ENCODE measurements around the gene MRPS6. TPM values are rescaled to one million over a fixed set of nuclear protein-coding genes. Genes with fewer than 3 reads are reported as not detected.

Gene MRPS6
- total and polyA plus RNA-seq, 2 of the 13 experiments (the other 11 are each of a cell fraction or from before 2014, with no cell fraction given) = 14.2 to 26.9 TPM

DNA sequence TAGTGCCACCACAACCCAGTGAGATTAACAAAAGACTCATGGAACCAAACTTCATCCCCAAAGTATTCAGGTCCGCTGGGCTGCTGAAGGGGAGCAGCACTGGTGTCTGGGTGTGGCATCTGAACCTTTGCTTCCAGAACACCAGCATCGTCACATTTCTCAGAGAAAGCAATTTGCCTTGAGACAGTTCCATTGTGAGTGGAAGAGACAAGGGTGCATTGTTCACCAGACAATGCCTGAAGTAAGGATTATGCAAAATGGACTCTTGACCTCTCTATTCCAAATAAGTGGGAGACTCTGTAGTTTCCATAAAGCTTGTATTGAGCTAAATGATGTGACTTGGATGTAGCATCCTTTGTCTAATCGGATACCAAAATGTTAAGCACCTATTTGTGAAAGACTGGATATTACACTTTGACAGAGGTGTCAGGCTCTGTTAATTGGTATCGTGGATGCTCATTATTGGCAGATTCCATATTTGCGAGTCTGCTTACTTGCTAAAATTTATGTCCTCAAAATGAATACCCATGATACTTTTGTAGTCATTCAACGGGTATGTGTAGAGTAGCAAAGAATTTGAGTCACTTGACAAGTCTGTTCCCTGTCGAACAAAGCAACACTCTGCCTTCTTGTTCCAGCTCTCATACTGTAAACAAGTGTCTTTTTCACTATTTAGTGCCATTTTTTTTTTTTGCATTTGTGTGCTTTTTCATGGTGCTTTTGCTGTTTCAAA lies 75.6 kb downstream of the MRPS6 start (continued):
- TF ChIP-seq HDAC6 (IDR thresholded peaks at IDR 0.05; ENCODE audit: low read depth, low read length) (no peak), ZNF136 (CRISPR knock-in tag; IDR thresholded peaks at IDR 0.05; ENCODE audit: low read depth) (no peak), ZFP1 (CRISPR knock-in tag; IDR thresholded peaks at IDR 0.05) (no peak), TMF1 (CRISPR knock-in tag; IDR thresholded peaks at IDR 0.05; ENCODE audit: low read depth) (no peak), FIP1L1 (IDR thresholded peaks at IDR 0.05; ENCODE audit: borderline replicate concordance, insufficient read depth, low read depth, low read length) (no peak), ZNF383 (CRISPR knock-in tag; IDR thresholded peaks at IDR 0.05; ENCODE audit: borderline replicate concordance) (no peak), CBFB (CRISPR knock-in tag; IDR thresholded peaks at IDR 0.05) (no peak), SOX13 (IDR thresholded peaks at IDR 0.05) (peak; percentile 91), SOX13 (CRISPR knock-in tag; conservative IDR thresholded peaks at IDR 0.05 in 1 of 2, IDR thresholded peaks at IDR 0.05 in 1 of 2) (peak in 1 of 2 experiments; percentile 99; a peak in 2 of 4 replicates), SOX5 (CRISPR knock-in tag; IDR thresholded peaks at IDR 0.05; ENCODE audit: borderline replicate concordance) (peak; percentile 94)
- TF ChIP-seq, protein P1, sequence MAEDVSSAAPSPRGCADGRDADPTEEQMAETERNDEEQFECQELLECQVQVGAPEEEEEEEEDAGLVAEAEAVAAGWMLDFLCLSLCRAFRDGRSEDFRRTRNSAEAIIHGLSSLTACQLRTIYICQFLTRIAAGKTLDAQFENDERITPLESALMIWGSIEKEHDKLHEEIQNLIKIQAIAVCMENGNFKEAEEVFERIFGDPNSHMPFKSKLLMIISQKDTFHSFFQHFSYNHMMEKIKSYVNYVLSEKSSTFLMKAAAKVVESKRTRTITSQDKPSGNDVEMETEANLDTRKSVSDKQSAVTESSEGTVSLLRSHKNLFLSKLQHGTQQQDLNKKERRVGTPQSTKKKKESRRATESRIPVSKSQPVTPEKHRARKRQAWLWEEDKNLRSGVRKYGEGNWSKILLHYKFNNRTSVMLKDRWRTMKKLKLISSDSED (CRISPR knock-in tag; IDR thresholded peaks at IDR 0.05) = no peak
- TF ChIP-seq, protein P2, sequence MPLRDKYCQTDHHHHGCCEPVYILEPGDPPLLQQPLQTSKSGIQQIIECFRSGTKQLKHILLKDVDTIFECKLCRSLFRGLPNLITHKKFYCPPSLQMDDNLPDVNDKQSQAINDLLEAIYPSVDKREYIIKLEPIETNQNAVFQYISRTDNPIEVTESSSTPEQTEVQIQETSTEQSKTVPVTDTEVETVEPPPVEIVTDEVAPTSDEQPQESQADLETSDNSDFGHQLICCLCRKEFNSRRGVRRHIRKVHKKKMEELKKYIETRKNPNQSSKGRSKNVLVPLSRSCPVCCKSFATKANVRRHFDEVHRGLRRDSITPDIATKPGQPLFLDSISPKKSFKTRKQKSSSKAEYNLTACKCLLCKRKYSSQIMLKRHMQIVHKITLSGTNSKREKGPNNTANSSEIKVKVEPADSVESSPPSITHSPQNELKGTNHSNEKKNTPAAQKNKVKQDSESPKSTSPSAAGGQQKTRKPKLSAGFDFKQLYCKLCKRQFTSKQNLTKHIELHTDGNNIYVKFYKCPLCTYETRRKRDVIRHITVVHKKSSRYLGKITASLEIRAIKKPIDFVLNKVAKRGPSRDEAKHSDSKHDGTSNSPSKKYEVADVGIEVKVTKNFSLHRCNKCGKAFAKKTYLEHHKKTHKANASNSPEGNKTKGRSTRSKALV (CRISPR knock-in tag; IDR thresholded peaks at IDR 0.05) = no peak
- TF ChIP-seq, protein P3, sequence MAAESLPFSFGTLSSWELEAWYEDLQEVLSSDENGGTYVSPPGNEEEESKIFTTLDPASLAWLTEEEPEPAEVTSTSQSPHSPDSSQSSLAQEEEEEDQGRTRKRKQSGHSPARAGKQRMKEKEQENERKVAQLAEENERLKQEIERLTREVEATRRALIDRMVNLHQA (CRISPR knock-in tag; IDR thresholded peaks at IDR 0.05) = no peak
- TF ChIP-seq, protein P4, sequence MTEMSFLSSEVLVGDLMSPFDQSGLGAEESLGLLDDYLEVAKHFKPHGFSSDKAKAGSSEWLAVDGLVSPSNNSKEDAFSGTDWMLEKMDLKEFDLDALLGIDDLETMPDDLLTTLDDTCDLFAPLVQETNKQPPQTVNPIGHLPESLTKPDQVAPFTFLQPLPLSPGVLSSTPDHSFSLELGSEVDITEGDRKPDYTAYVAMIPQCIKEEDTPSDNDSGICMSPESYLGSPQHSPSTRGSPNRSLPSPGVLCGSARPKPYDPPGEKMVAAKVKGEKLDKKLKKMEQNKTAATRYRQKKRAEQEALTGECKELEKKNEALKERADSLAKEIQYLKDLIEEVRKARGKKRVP (CRISPR knock-in tag; IDR thresholded peaks at IDR 0.05) = no peak
- TF ChIP-seq, protein P5, sequence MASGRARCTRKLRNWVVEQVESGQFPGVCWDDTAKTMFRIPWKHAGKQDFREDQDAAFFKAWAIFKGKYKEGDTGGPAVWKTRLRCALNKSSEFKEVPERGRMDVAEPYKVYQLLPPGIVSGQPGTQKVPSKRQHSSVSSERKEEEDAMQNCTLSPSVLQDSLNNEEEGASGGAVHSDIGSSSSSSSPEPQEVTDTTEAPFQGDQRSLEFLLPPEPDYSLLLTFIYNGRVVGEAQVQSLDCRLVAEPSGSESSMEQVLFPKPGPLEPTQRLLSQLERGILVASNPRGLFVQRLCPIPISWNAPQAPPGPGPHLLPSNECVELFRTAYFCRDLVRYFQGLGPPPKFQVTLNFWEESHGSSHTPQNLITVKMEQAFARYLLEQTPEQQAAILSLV (CRISPR knock-in tag; IDR thresholded peaks at IDR 0.05; ENCODE audit: borderline replicate concordance) = no peak

Data from HepG2 (cell line).